HG02798 (cell line): ENCODE results near the gene NIPBL.
"Not testable (repeated sequence)": the region's sequence is repeated elsewhere in the genome, so short reads cannot be mapped to it uniquely, and the experiment has no call there.

Experiments used
- ATAC-seq: cut with Tn5 transposase; IDR thresholded peaks from one replicate; pipeline ENCODE4 v1.9.1; 2021; ENCODE audit warnings: mild to moderate bottlenecking; ENCODE audit not compliant: unreplicated experiment, poor library complexity

NIPBL gene

GRCh38 chr5:36877667-36878391 lies 1.3 kb downstream of the NIPBL start:
- no peak for ATAC-seq

- no peak for ATAC-seq
These were observed 2.0 kb downstream of the NIPBL start for GRCh38 chr5:36878392-36879082.

- no peak for ATAC-seq
These were observed 2.9 kb downstream of the NIPBL start for GRCh38 chr5:36879274-36880033.

GRCh38 chr5:36880761-36881160 lies 4.2 kb downstream of the NIPBL start:
- ATAC-seq: no peak

DNA sequence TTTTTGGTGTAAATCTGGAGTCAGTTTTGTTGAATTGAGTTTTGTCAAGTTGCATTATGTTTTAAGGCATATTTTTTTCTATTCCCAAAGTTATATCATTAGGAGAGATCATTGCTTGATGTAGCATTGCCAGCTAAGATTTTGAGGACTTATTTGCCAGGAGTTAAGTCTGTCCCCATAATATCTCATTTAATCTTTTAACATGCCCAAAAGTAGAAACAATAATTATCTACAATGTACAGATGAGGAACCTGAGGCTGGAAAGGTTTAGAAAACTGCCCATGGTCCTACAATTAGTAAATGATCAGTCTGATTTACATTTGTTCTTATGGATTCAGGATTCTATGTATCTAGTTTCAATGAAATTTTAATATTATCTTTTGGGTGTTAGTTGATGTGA lies 4.7 kb downstream of the NIPBL start:
- no peak for ATAC-seq

GRCh38 chr5:36881807-36882206 lies 5.2 kb downstream of the NIPBL start:
- no peak for ATAC-seq

- ATAC-seq: peak; percentile 46
These were observed 5.7 kb downstream of the NIPBL start for GRCh38 chr5:36882250-36882649.

DNA sequence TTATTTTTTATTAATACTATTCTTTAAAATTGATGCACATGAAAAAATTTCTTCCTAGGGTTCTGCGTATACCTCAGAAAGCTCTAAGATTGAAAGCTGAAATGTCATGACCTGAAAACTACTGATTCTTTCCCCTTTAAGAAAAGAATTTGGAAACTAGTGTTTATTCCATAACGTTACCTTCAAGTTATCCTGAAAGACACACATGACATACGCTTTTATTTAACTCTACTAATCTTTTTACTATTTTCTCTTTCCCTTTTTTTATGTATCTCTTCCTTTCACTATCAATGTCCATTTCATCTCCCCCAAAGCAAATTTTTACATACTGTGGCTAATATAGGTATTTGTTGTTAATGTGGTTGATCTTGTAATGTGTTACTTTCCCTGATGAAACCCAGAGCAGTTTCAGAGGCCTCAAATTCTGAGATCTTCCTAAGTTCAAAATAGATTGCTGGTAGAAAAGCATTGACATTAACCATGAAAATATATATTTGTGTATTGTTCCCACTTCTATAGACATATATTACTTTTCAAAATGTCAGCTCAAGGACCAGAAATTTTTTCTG lies 7.4 kb downstream of the NIPBL start:
- ATAC-seq: no peak

DNA sequence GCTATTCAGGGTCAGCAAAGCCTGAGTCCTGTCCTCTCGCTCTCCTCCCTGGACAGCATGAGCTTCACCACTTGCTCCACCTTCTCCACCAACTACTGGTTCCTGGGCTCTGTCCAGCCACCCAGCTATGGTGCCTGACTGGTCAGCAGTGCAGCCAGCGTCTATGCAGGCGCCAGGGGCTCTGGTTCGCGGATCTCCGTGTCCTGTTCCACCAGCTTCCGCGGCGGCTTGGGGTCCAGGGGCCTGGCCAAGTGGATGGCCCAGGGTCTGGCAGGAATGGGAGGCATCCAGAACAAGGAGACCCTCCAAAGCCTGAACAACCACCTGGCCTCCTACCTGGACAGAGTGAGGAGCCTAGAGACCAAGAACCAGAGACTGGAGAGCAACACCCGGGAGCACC lies 8.6 kb downstream of the NIPBL start:
- no peak for ATAC-seq

DNA sequence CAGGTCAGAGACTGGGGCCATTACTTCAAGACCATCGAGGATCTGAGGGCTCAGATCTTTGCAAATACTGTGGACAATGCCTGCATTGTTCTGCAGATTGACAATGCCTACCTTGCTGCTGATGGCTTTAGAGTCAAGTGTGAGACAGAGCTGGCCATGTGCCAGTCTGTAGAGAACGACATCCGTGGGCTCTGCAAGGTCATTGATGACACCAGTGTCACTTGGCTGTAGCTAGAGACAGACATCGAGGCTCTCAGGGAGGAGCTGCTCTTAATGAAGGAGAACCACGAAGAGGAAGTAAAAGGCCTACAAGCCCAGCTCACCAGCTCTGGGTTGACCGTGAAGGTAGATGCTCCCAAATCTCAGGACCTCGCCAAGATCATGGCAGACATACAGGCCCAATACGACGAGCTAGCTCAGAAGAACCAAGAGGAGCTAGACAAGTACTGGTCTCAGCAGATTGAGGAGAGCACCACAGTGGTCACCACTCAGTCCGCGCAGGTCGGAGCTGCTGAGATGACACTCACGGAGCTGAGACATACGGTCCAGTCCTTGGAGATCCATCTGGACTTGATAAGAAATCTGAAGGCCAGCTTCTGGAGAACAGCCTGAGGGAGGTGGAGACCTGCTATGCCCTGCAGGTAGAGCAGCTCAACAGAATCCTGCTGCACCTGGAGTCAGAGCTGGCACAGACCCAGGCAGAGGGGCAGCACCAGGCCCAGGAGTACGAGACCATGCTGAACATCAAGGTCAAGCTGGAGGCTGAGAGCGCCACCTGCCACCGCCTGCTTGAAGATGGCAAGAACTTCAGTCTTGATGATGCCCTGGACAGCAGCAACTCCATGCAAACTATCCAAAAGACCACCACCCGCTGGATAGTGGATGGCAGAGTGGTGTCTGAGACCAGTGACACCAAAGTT lies 9.3 kb downstream of the NIPBL start:
- ATAC-seq: no peak

DNA sequence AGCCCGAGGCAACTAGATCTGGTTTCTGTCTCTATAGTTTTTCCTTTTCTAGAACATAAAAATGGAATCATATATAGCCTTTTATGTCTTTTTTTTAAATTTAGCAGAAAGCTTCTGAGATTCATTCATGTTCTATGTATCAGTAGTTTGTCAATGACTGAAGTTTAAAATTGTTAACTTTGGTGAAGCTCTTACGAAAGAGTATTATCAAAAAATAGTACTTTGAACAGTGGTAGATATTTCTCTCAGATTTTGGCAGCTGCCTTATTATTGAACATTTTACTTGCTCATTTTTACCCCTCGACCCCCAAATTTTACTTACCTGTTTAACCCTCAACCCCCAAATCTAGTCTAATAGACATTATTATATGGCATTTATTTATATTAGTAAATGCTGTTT lies 10.2 kb downstream of the NIPBL start:
- no peak for ATAC-seq

DNA sequence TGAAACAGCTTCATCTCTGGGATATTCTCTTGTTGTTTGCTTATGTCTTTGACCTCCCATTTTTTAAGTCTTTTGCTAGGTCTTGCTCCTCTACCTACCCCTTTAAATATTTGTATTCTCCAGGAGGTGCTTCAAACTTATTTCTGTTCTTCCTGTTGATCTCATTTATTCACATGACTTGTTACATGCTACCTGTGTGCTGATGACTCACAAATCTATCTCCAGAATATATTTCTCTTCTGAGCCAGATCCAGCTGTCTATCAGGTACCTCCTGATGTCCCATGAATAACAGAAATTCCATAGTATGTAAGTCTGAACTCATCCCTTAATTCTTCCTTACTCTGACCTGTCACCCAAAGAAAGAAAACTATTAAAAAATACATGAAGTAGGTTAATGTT lies 11.0 kb downstream of the NIPBL start:
- no peak for ATAC-seq

DNA sequence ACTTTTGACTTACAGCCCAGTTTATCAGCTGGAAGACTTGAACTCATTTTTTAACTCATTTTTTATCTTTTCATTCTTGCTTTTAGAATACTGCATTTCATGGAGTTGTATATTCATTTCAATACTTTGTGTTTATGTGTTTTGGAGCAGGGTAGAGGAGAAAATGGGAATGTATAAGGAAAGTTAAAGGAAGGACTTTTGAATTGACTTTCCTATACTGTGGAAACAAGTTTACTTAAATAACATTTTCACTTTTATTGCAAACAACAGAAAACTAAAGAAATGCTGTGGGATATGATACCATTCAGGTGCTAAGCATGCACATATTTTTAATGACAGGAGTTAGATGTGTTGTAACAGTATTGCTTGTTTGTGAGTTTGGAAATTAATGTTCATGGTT lies 11.7 kb downstream of the NIPBL start:
- ATAC-seq: no peak

DNA sequence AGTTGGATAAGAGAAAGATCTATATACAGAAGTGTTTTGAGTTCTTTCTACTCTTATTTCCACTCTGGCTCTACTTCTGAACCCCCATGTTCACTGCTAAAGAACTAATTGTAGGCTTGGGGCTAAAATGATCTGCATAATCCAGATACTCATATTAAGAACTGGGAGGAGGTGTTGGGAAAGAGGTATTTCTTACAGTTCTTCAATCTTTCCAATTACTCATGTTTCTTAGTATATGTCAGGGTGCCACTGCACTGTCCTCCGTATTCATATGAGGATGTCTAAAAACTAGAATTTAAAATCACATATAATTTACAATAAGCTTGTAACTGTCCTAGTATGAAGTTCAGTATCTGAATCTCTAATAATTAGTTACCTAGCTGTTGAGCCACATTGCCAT lies 12.7 kb downstream of the NIPBL start:
- ATAC-seq: no peak

DNA sequence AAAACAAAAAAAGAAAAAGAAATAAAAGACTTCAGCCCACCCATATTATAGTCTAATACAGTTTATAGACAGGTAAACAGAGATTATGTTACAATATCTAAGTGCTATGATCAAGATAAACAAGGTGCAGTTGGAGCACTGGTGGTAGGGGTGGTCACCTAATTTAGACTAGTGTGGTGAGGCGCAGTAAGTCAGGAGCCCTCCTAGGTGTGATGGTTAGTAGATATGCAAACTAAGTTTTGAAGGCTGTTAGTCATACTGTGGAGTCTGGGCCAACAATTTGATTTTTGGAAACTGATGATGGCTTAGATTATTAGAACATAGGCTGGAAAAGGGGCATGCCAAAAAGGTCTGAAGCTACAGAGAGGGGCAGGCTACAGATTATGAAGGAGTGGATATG lies 14.7 kb downstream of the NIPBL start:
- no peak for ATAC-seq

GRCh38 chr5:36892085-36892830 lies 15.7 kb downstream of the NIPBL start:
- ATAC-seq: not testable (repeated sequence)

DNA sequence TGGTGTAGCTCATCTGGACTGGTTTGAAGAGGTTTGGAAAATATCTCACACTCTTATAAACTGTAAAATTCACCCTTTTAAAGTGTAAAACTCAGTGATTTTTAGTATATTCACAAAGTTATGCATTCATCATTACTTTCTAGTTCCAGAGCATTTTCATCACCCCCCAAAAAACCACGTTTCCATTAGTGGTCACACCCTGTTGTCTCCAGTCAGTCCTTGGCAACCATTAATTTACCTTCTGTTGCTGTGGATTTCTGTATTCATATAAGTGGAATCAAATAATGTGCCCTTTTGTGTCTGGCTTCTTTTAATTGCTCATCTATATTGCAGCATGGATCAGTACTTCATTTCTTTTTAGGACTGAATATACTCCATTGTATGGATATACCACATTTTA lies 18.4 kb downstream of the NIPBL start:
- ATAC-seq: no peak

- ATAC-seq: no peak
These were observed 19.9 kb downstream of the NIPBL start for GRCh38 chr5:36896476-36896875.

- no peak for ATAC-seq
These were observed 21.0 kb downstream of the NIPBL start for GRCh38 chr5:36897616-36898015.
